ENCODE data around the gene WASHC3. TPM values are rescaled to one million over a fixed set of nuclear protein-coding genes. Genes with fewer than 3 reads are reported as not detected.
A peak's percentile ranks its signal among the peaks of the same experiment; 100 is the strongest.
"Not testable (repeated sequence)": the region's sequence is repeated elsewhere in the genome, so short reads cannot be mapped to it uniquely, and the experiment has no call there.

Gene WASHC3, protein sequence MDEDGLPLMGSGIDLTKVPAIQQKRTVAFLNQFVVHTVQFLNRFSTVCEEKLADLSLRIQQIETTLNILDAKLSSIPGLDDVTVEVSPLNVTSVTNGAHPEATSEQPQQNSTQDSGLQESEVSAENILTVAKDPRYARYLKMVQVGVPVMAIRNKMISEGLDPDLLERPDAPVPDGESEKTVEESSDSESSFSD
- polyA plus RNA-seq: 10 to 100 TPM; 63.4 to 94.3 (median 85.8) TPM

GRCh38 chr12:102061560-102062418 lies at the start of gene WASHC3:
Gene WASHC3, minus strand, starts transcription at chr12:102061991. Its CDS starts 29 bp downstream, at chr12:102061962.
- Mint-ChIP-seq H3K36me3 (peaks cover 11 to 16% (median 11%) of the 10 kb centered on the region in 3 donors), H3K27ac (peak within 1 kb of the TSS; percentile 96 to 99 (median 98)), H3K9me3 (no peaks in the 10 kb centered on the region), H3K4me1 (peaks cover 18 to 30% of the 10 kb centered on the region in 2 donors), H3K27me3 (ENCODE audit: low read depth in 3 of 3) (peaks cover 4 to 8% (median 5%) of the 10 kb centered on the region in 3 donors), H3K4me3 (peak within 1 kb of the TSS; percentile 95 to 98 (median 96))
- peak; percentile 92 to 93 (median 92) for DNase-seq

DNA sequence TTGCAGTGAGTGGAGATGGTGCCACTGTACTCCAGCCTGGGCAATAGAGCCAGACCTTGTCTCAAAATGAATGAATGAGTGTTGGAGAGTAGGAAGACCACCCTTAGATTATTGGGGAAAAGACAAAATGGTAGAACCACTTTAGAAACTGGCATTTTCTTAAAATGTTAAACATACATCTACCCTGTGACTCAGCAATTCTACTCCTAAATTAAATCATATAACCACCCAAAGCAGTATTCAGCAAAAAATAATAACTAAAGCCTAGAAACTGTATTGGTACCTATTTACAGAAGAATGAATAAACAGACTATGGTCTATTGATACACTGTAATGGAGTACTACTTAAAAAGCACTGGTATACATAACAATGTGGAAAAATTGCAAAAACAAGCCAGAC lies 49.0 kb upstream of the WASHC3 start:
- no peak overlapping the region for H3K4me3 Mint-ChIP-seq
- peaks cover 31 to 61% (median 56%) of the 10 kb centered on the region in 3 donors for H3K36me3 Mint-ChIP-seq
- H3K9me3 Mint-ChIP-seq: peaks cover 0 to 2% (median 0%) of the 10 kb centered on the region in 6 donors
- H3K27me3 Mint-ChIP-seq (ENCODE audit: low read depth in 3 of 3): peaks cover 0 to 2% (median 1%) of the 10 kb centered on the region in 3 donors
- no peak overlapping the region for H3K27ac Mint-ChIP-seq
- peaks cover 5 to 12% of the 10 kb centered on the region in 2 donors for H3K4me1 Mint-ChIP-seq
- DNase-seq: no peak

DNA sequence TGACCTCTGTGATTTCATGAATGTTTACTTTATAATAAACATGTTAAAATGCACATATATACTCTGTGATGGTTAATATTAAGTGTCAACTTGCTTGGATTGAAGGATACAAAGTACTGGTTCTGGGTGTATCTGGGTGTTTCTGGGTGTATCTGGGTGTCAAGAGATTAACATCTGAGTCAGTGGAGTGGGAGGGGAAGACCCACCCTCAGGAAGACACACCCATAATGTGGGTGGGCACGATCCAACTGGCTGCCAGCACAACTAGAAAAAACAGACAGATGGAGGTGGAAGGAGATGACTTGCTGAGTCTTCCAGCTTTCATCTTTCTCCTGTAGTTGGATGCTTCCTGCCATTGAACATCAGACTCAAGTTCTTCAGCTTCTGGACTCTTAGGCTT lies 46.2 kb upstream of the WASHC3 start:
- Mint-ChIP-seq H3K4me3 (no peak overlapping the region), H3K36me3 (peaks cover 40 to 73% (median 73%) of the 10 kb centered on the region in 3 donors), H3K27me3 (ENCODE audit: low read depth in 3 of 3) (peaks cover 0 to 1% (median 0%) of the 10 kb centered on the region in 3 donors), H3K4me1 (peaks cover 5 to 12% of the 10 kb centered on the region in 2 donors), H3K27ac (no peak overlapping the region), H3K9me3 (peaks cover 0 to 2% (median 0%) of the 10 kb centered on the region in 6 donors)
- no peak for DNase-seq

- no peak for DNase-seq
- H3K27me3 Mint-ChIP-seq (ENCODE audit: low read depth in 3 of 3): peaks cover 0 to 1% (median 0%) of the 10 kb centered on the region in 3 donors
- peaks cover 5 to 12% of the 10 kb centered on the region in 2 donors for H3K4me1 Mint-ChIP-seq
- no peak overlapping the region for H3K27ac Mint-ChIP-seq
- H3K4me3 Mint-ChIP-seq: no peak overlapping the region
- H3K9me3 Mint-ChIP-seq: peaks cover 0 to 2% (median 0%) of the 10 kb centered on the region in 6 donors
- peaks cover 40 to 81% (median 73%) of the 10 kb centered on the region in 3 donors for H3K36me3 Mint-ChIP-seq
Observed at GRCh38 chr12:102106905-102107304, 45.1 kb upstream of the WASHC3 start.

DNA sequence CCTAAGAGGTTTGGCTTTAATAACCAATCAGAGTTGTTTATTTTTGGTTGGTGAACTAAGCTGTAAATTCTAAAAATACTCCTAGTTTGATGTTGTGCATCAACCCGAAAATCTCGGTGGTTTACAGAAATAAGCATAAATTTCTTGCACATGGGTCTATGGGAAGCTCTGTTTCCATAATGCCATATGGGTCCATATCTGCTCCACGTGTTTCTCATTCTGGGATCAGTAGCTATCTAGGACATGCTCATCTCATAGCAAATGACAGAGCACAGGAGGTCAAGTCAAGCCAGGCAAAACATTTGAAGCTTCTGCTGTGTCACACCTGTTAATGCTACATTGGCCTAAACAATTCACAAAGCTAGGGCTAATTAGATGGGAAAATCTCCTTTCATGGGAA lies 35.1 kb upstream of the WASHC3 start:
- Mint-ChIP-seq H3K27ac (no peak overlapping the region), H3K4me3 (no peak overlapping the region), H3K36me3 (peaks cover 9 to 25% (median 14%) of the 10 kb centered on the region in 3 donors), H3K27me3 (ENCODE audit: low read depth in 3 of 3) (peaks cover 0 to 4% (median 0%) of the 10 kb centered on the region in 3 donors), H3K9me3 (no peaks in the 10 kb centered on the region), H3K4me1 (no peaks in the 10 kb centered on the region)
- no peak for DNase-seq

DNA sequence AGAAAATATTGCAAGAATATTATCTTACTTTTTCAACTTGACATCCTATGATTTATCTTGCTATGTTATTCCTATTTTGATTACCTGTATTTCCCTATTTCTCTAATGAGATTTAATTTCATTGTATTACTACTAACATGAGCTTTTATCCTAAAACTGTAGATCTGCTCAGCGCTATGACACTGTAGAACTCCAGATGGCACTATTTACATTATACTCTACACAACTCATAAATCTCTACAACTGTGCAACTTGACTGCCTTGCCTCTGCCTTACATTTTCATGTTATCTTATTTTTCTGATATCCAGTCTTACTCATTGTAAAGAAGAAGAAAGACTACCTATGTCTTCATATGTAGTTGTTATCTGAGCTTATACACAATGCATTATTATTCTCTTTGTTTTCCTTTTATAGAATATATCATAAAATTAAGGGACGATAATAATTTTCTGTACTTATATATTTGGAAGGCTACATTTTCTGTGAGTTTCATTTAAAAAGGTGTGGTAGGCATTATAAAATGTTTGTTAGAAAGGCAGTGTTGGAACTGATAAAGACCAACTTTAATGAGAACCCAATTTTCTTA lies 34.0 kb upstream of the WASHC3 start:
- no peaks in the 10 kb centered on the region for H3K4me1 Mint-ChIP-seq
- peaks cover 0 to 2% (median 0%) of the 10 kb centered on the region in 3 donors for H3K27me3 Mint-ChIP-seq (ENCODE audit: low read depth in 3 of 3)
- H3K27ac Mint-ChIP-seq: no peak overlapping the region
- no peak overlapping the region for H3K4me3 Mint-ChIP-seq
- H3K36me3 Mint-ChIP-seq: peaks cover 9 to 24% (median 14%) of the 10 kb centered on the region in 3 donors
- H3K9me3 Mint-ChIP-seq: no peaks in the 10 kb centered on the region
- DNase-seq: no peak

DNA sequence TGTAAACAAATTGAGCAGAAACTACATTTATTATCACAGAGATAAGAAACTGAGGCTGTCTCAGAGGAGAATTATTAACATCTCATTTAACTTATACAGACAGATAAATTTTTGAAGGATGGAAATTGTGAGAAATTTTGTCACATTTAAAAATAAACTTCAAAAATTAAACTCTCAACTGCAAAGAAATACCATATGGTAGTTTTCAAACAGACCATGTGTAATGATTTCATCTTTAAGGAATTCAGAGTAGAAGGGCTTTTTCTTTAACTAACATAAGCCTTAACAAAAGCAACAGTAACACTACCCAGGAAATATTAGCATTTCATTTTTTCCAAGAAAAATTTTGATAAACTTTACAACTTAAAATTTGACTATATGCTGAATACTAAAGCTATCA lies 31.5 kb upstream of the WASHC3 start:
- DNase-seq: no peak
- Mint-ChIP-seq H3K4me3 (no peak overlapping the region), H3K4me1 (no peaks in the 10 kb centered on the region), H3K9me3 (no peaks in the 10 kb centered on the region), H3K27ac (no peak overlapping the region), H3K36me3 (peaks cover 10 to 18% (median 12%) of the 10 kb centered on the region in 3 donors), H3K27me3 (ENCODE audit: low read depth in 3 of 3) (peaks cover 0 to 2% (median 0%) of the 10 kb centered on the region in 3 donors)

- not testable (repeated sequence) for H3K27me3 Mint-ChIP-seq (ENCODE audit: low read depth in 3 of 3); H3K4me1 Mint-ChIP-seq; H3K4me3 Mint-ChIP-seq; DNase-seq; H3K27ac Mint-ChIP-seq; H3K9me3 Mint-ChIP-seq
- H3K36me3 Mint-ChIP-seq: peaks cover 13 to 21% (median 15%) of the 10 kb centered on the region in 3 donors
Observed at GRCh38 chr12:102089228-102089835, 27.5 kb upstream of the WASHC3 start.

- no peak overlapping the region for H3K27ac Mint-ChIP-seq
- no peak overlapping the region for H3K4me3 Mint-ChIP-seq
- no peaks in the 10 kb centered on the region for H3K27me3 Mint-ChIP-seq (ENCODE audit: low read depth in 3 of 3)
- H3K36me3 Mint-ChIP-seq: peaks cover 25 to 58% (median 40%) of the 10 kb centered on the region in 3 donors
- H3K4me1 Mint-ChIP-seq: no peaks in the 10 kb centered on the region
- no peaks in the 10 kb centered on the region for H3K9me3 Mint-ChIP-seq
- DNase-seq: no peak
Observed at GRCh38 chr12:102080842-102081241, 19.1 kb upstream of the WASHC3 start.

GRCh38 chr12:102072092-102072491 lies 10.3 kb upstream of the WASHC3 start:
- peaks cover 14 to 22% (median 15%) of the 10 kb centered on the region in 3 donors for H3K36me3 Mint-ChIP-seq
- H3K9me3 Mint-ChIP-seq; H3K27ac Mint-ChIP-seq; H3K27me3 Mint-ChIP-seq (ENCODE audit: low read depth in 3 of 3); H3K4me3 Mint-ChIP-seq; DNase-seq; H3K4me1 Mint-ChIP-seq: not testable (repeated sequence)

- H3K4me3 Mint-ChIP-seq: no peak overlapping the region
- no peak for DNase-seq
- H3K4me1 Mint-ChIP-seq: no peaks in the 10 kb centered on the region
- peaks cover 0 to 2% (median 0%) of the 10 kb centered on the region in 3 donors for H3K27me3 Mint-ChIP-seq (ENCODE audit: low read depth in 3 of 3)
- H3K27ac Mint-ChIP-seq: no peak overlapping the region
- no peaks in the 10 kb centered on the region for H3K9me3 Mint-ChIP-seq
- H3K36me3 Mint-ChIP-seq: peaks cover under 1 to 4% (median 1%) of the 10 kb centered on the region in 3 donors
Observed at GRCh38 chr12:102069707-102070106, 7.9 kb upstream of the WASHC3 start.

GRCh38 chr12:102067574-102068258 lies 5.9 kb upstream of the WASHC3 start:
- H3K4me1 Mint-ChIP-seq: no peaks in the 10 kb centered on the region
- no peaks in the 10 kb centered on the region for H3K9me3 Mint-ChIP-seq
- H3K27ac Mint-ChIP-seq: no peak overlapping the region
- H3K4me3 Mint-ChIP-seq: no peak overlapping the region
- DNase-seq: no peak
- H3K36me3 Mint-ChIP-seq: peaks cover 0 to under 1% (median 0%) of the 10 kb centered on the region in 3 donors
- peaks cover 3 to 4% (median 4%) of the 10 kb centered on the region in 3 donors for H3K27me3 Mint-ChIP-seq (ENCODE audit: low read depth in 3 of 3)

DNA sequence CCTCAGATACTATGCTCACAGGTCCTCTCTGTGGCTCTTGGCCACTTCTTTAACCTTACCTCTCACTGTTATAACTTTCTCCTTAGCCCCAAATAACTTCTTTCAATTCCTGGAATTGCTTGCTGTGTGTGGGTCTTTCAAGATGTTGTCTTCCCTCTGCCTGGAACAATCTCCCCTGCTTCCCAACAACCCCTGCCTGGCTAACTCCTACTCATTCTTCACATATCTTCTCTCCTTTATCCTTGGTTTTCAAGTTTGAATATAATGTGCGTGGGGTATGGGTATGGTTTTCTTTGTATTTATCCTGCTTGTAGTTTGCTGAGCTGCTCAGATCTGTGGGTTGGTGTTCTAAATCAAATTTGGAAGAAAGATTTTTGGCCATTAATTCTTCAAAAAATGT lies 2.7 kb upstream of the WASHC3 start:
- Mint-ChIP-seq H3K9me3 (no peaks in the 10 kb centered on the region), H3K4me1 (peaks cover 16 to 17% of the 10 kb centered on the region in 2 donors), H3K27ac (no peak overlapping the region), H3K4me3 (no peak overlapping the region), H3K27me3 (ENCODE audit: low read depth in 3 of 3) (peaks cover 5 to 8% (median 5%) of the 10 kb centered on the region in 3 donors), H3K36me3 (no peaks in the 10 kb centered on the region)
- no peak for DNase-seq

Measured in immature natural killer cell (primary cell).